PC-9 (cell line): ENCODE data around the gene YWHAQ. TPM values are rescaled to one million over a fixed set of nuclear protein-coding genes. Genes with fewer than 3 reads are reported as not detected.

Experiments
- BruUV-seq: library from RNA; stranded (reverse); fragments of 400-500 nt; replicated peaks from 2 replicates; lab custom pipeline; 2021; lab: Mats Ljungman, UMichigan
- CTCF ChIA-PET: fragments of 300-600 bp; sonication (Branson Sonifier 250); formaldehyde crosslinking; loops from one replicate; lab custom pipeline; 2022; ENCODE audit warnings: antibody characterized with exemption; lab: Charles Lee
- POLR2A ChIA-PET: fragments of 300-600 bp; sonication (Branson Sonifier 250); formaldehyde crosslinking; loops from one replicate; lab custom pipeline; 2022; ENCODE audit warnings: antibody characterized with exemption; ENCODE audit not compliant: unreplicated experiment; lab: Charles Lee
- DNase-seq, 2 experiments: peaks; one replicate each; pipeline versions ENCODE4 v3.0.0 to v3.0.0-alpha.2; 2015 to 2022; ENCODE audit warnings: mixed read lengths in 1 of 2
- H2AFZ ChIP-seq: fragments of 200-600 bp; sonication (generic); 2 replicates; pipeline ENCODE4 v1.8.1; 2017; ENCODE audit warnings: antibody characterized with exemption
- H3F3A ChIP-seq: fragments of 200-600 bp; sonication (generic); 2 replicates; pipeline ENCODE4 v1.8.1; 2017; ENCODE audit warnings: antibody characterized with exemption, mild to moderate bottlenecking, low read depth; ENCODE audit not compliant: insufficient read depth
- H3K27ac ChIP-seq: fragments of 200-600 bp; sonication (generic); 2 replicates; pipeline ENCODE4 v1.6.1; 2016; ENCODE audit warnings: mixed run types
- H3K27me3 ChIP-seq: fragments of 200-600 bp; sonication (generic); 2 replicates; pipeline ENCODE4 v1.6.1; 2016; ENCODE audit warnings: low read depth, mixed run types; ENCODE audit not compliant: insufficient read depth
- H3K36me3 ChIP-seq: fragments of 200-600 bp; sonication (generic); 2 replicates; pipeline ENCODE4 v1.6.1; 2016; ENCODE audit warnings: low read depth, mixed run types
- H3K4me1 ChIP-seq: fragments of 200-600 bp; sonication (generic); replicated peaks from 2 replicates; pipeline ENCODE4 v1.6.1; 2016; ENCODE audit warnings: mixed run types; ENCODE audit not compliant: insufficient read depth
- H3K4me2 ChIP-seq: fragments of 200-600 bp; sonication (generic); 2 replicates; pipeline ENCODE4 v1.6.1; 2017; ENCODE audit warnings: mixed run types
- H3K4me3 ChIP-seq: fragments of 200-600 bp; sonication (generic); 2 replicates; pipeline ENCODE4 v1.6.1; 2016; ENCODE audit warnings: mixed run types
- H3K79me2 ChIP-seq: fragments of 200-600 bp; sonication (generic); 2 replicates; pipeline ENCODE4 v1.6.1; 2017; ENCODE audit warnings: low read depth, mixed run types
- H3K9me2 ChIP-seq: fragments of 200-600 bp; sonication (generic); 2 replicates; pipeline ENCODE4 v1.8.1; 2017; ENCODE audit warnings: mild to moderate bottlenecking; ENCODE audit not compliant: insufficient read depth
- H3K9me3 ChIP-seq: fragments of 200-600 bp; sonication (generic); 2 replicates; pipeline ENCODE4 v1.8.1; 2016; ENCODE audit warnings: low read depth; ENCODE audit not compliant: insufficient read depth
- H4K20me1 ChIP-seq: fragments of 200-600 bp; sonication (generic); 2 replicates; pipeline ENCODE4 v1.8.1; 2017; ENCODE audit not compliant: insufficient read depth
- CTCF ChIP-seq: fragments of 200-600 bp; sonication (generic); conservative IDR thresholded peaks from 2 replicates; pipeline ENCODE4 v1.6.1; 2017; ENCODE audit warnings: mixed run types, antibody characterized with exemption, mild to moderate bottlenecking, moderate library complexity
- EZH2 ChIP-seq: fragments of 200-600 bp; sonication (generic); IDR thresholded peaks from 2 replicates; pipeline ENCODE4 v1.8.0; 2017; ENCODE audit warnings: antibody characterized with exemption, low read depth
- intact Hi-C: fragments of 100-400 bp; cut with micrococcal nuclease; formaldehyde crosslinking; loops from one replicate; pipeline ENCODE4 v1.10.0; 2022; ENCODE audit not compliant: unreplicated experiment
- total RNA-seq: library from RNA; stranded (reverse); gene quantifications from 2 replicates; pipeline ENCODE4 v1.2.3, GENCODE V29; 2021

Gene YWHAQ
- total RNA-seq, 1 experiment from 2014 or later, result 353 TPM

GRCh38 chr2:9578467-9579235, 52.1 kb downstream of the YWHAQ start:
- CTCF ChIA-PET, result interaction anchor here (0.6 to 1.0 kb wide), 2 partner anchors 203 to 894 kb away, joined by 3 read pairs; no protein-coding TSS in a partner anchor
- no peak for TF ChIP-seq CTCF
- TF ChIP-seq EZH2, result no peak
- no peaks in the 10 kb centered on the region for H3K27me3 ChIP-seq
- peaks cover 9% of the 10 kb centered on the region for H3K4me1 ChIP-seq
- H3K36me3 ChIP-seq, result peaks cover 5% of the 10 kb centered on the region
- DNase-seq, result no peak
- no peak overlapping the region for H2AFZ ChIP-seq
- 0 out of 2 replicates have a peak, but pooled peaks cover 6% of the 10 kb centered on the region for H4K20me1 ChIP-seq
- no peak overlapping the region for H3K27ac ChIP-seq
- no peaks in the 10 kb centered on the region for H3K9me2 ChIP-seq
- H3K79me2 ChIP-seq, result 0 out of 2 replicates have a peak, but pooled peaks cover 3% of the 10 kb centered on the region
- H3K4me2 ChIP-seq, result no peak overlapping the region
- POLR2A ChIA-PET, result interaction anchor here (0.6 kb wide), 3 partner anchors 13 to 331 kb away, joined by 3 to 4 read pairs (median 4); no protein-coding TSS in a partner anchor
- peaks cover 54% of the 10 kb centered on the region for H3F3A ChIP-seq
- no peak overlapping the region for H3K4me3 ChIP-seq
- intact Hi-C loops, result no loop called here
- H3K9me3 ChIP-seq, result no peaks in the 10 kb centered on the region
- BruUV-seq, result no TSS peak

- peaks cover 47% of the 10 kb centered on the region for H3F3A ChIP-seq
- ChIA-PET CTCF (no interaction called here), POLR2A (no interaction called here)
- no TSS peak for BruUV-seq
- peaks cover 19% of the 10 kb centered on the region for H3K4me1 ChIP-seq
- H4K20me1 ChIP-seq, result no peaks in the 10 kb centered on the region
- no peak overlapping the region for H3K4me2 ChIP-seq
- H2AFZ ChIP-seq, result no peak overlapping the region
- no peaks in the 10 kb centered on the region for H3K79me2 ChIP-seq
- H3K4me3 ChIP-seq, result no peak overlapping the region
- H3K9me3 ChIP-seq, result no peaks in the 10 kb centered on the region
- DNase-seq, result no peak
- H3K9me2 ChIP-seq, result no peaks in the 10 kb centered on the region
- H3K36me3 ChIP-seq, result no peaks in the 10 kb centered on the region
- H3K27me3 ChIP-seq, result no peaks in the 10 kb centered on the region
- TF ChIP-seq CTCF (no peak), EZH2 (no peak)
- H3K27ac ChIP-seq, result peak overlapping the region; percentile 20; the same call in 1 of the 2 replicates
- intact Hi-C loops, result no loop called here
These were observed 56.5 kb downstream of the YWHAQ start for GRCh38 chr2:9574331-9574730.

GRCh38 chr2:9573840-9574239, 57.0 kb downstream of the YWHAQ start:
- CTCF ChIA-PET, result no interaction called here
- H3K36me3 ChIP-seq, result no peaks in the 10 kb centered on the region
- H3K27me3 ChIP-seq, result no peaks in the 10 kb centered on the region
- peak overlapping the region; percentile 20; the same call in 1 of the 2 replicates for H3K27ac ChIP-seq
- intact Hi-C loops, result no loop called here
- no peaks in the 10 kb centered on the region for H3K9me3 ChIP-seq
- H3K9me2 ChIP-seq, result no peaks in the 10 kb centered on the region
- no peaks in the 10 kb centered on the region for H4K20me1 ChIP-seq
- BruUV-seq, result no TSS peak
- peaks cover 19% of the 10 kb centered on the region for H3K4me1 ChIP-seq
- no peak for DNase-seq
- H3K4me3 ChIP-seq, result no peak overlapping the region
- no peak overlapping the region for H2AFZ ChIP-seq
- H3K79me2 ChIP-seq, result no peaks in the 10 kb centered on the region
- H3K4me2 ChIP-seq, result 0 out of 2 replicates have a peak overlapping the region, but pooled peaks have one; percentile 5
- TF ChIP-seq CTCF (0 out of 2 replicates have a peak, but pooled peaks have one; percentile 29), EZH2 (no peak)
- POLR2A ChIA-PET, result interaction anchor here (0.5 kb wide), 1 partner anchor 341 kb away, joined by 3 read pairs; no protein-coding TSS in a partner anchor
- H3F3A ChIP-seq, result peaks cover 47% of the 10 kb centered on the region
